ENCODE data around the gene DPYD.

The DPYD gene

DNA sequence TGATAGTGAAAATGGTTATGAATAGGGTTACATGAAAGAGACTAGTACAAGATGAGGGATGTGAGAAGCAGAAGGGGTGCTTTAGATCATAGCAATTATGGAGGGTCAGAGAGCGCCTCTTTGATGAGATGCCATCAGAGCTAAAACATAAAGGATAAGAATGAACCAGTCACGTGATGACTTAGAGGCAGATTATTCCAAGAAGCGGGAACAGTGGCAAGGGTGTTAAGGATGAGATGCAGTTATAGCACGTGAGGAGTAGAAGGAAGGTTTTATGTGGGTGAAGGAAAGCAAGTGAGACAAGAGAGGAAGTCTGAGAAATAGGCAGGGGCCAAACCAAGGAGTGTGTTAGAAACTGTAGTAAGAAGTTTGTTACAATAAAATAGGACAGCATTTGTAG is 360.1 kb downstream of the DPYD start:
- in situ Hi-C loops (cut with MboI; ENCODE audit: low sequenced_read_pairs): no loop called here

DNA sequence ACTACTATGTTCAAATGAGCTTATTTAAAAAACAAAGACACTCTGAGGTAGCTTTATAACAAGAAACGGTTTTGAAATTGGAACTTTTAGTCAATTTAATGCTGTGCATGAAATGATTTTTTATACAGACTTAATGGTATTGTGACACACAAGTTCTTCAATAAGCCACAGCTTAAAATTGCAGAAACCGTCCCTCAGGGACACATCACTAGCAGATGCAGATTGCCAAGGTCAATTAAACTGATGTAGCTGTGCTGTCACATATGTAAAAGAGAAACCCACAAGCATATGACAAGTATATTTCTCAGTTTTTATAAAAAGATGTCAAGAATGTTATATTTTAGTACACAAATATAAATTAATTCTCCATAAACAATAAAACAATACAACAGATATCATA is 366.9 kb downstream of the DPYD start:
- in situ Hi-C loops (cut with MboI; ENCODE audit: low sequenced_read_pairs): no loop called here

DNA sequence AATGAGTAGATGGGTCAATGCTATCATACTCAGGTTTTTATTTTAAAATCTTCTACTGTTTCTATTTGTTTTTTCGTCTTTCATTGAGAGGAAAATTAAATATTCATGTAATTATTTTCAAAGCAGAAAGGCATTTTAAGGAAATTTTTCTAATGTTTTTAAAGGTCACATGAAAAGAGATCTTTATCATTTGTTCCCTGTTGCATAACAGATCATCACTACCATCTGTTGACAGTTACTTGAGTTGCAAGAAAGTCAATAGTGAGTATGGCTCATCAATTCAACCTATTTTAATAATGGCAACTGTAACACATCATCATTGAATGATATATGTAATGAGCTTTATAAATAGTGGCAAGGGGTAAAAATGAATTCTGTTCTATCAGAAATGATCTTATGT is 369.7 kb downstream of the DPYD start:
- in situ Hi-C loops (cut with MboI; ENCODE audit: low sequenced_read_pairs): no loop called here

DNA sequence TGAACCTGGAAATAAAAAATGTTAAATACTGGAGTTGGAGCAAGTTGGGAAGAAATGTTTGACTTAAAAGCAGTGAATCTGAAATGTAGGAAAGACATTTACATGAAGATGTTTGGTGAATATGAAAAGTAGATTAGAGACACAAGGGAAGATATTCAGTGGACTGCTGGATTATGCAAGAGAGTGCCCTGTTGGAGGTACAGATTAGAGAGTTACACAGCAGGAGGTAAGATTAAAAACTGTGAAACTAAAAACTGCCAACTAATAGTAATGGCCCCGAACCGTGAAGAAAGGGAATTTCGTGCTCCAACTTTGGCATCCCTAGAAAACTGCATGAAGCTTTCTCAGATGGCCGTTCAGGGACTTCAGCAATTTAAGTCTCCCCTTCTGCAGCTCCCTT is 375.4 kb downstream of the DPYD start:
- in situ Hi-C loops (cut with MboI; ENCODE audit: low sequenced_read_pairs): no loop called here

DNA sequence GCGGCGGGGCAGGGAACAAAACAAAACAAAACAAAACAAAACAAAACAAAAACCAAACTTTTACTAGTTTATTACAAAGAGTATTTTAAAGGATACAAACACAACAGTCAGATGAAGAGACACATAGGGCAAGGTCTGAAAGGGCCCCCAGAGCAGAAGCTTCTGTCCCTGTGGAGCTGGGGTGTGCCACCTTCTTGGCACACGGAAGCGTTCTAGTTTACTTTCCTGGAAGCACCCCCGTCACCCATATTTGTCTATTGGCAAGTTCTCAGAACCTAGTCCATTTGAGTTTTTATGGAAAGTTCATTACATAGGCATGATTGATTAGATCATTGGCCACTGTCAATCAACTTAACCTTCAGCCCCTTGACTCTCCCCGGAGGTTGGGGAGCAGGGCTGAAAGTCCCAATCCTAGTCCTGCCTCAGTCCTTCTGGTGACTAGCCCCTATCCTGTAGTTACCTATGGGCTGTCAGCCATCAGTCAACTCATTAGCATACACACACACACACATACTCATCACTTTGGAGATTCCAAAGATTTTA is 380.4 kb downstream of the DPYD start:
- in situ Hi-C loops (cut with MboI; ENCODE audit: low sequenced_read_pairs): no loop called here

DNA sequence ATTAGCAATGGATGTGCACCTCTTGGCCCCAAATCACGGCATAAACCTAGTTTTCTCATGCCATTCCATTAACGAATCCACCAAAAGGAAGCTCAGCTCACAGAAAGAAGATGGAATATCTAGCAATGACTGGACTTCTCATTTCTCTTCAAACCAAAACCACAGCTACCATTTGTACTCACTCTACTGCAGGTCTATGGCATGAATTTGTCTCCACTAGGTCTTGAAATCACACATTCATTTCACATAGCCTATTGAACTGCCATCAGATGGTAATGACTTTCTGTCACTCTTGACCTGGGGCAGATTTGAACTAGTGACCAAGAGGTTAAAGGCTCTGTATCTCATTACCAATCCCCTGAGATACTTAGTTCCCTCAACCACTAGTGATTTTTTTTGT is 382.7 kb downstream of the DPYD start:
- in situ Hi-C loops (cut with MboI; ENCODE audit: low sequenced_read_pairs): no loop called here

DNA sequence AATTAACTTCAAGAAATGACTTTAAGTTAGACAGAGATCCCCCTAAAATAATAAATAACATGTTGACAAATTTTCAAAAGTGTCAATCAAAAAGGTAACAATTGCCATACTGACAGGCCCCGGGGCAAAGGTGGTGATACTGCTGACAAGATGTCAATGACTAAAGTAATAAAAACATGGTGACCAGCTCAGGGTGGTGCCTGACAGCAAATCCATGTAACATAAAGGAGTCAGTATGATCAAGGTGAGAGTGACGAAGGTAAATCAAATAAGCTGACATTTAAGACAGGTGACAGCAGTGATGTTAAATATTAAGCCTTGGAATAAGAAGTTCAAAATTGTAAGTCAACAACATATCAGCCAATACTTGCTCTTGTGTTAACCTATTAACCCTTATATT is 387.5 kb downstream of the DPYD start:
- in situ Hi-C loops (cut with MboI; ENCODE audit: low sequenced_read_pairs): no loop called here

DNA sequence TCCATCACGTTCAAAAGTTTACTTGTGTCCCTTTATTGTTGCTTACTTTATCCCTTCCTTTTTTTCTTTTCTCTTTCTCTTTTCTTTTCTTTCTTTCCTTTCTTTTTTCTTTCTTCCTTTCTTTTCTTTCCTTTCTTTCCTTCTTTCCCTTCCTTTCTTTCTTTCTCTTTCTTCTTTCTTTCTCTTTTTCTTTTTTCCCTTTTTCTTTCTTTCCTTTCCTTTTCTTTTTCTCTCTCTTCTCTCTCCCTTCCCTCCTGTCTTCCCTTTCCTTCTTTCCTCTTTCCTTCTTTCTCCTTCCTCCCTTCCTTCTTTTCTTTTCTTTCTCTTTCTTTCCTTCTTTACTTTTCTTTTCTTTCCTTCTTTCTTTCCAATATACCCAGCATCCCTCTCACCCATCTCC is 391.2 kb downstream of the DPYD start:
- in situ Hi-C loops (cut with MboI; ENCODE audit: low sequenced_read_pairs): no loop called here

DNA sequence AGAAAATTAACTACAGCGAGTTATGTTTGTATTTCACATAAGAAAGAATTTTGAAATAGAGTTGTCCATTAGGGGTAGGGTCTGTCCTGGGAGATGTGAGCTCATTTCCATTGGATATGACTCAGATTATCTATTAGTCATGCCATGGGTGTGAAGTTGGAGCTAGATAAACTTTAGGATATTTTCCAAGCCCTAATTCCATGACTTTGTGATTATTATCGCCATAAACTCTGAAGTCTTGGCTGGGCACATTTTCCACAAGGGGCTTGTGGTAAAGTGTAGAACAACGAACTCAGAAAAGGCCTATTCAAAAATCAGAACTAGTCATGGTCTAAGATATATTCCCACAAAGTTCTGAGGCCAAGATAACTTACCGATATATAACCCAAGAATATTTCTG is 396.6 kb downstream of the DPYD start:
- in situ Hi-C loops (cut with MboI; ENCODE audit: low sequenced_read_pairs): no loop called here

DNA sequence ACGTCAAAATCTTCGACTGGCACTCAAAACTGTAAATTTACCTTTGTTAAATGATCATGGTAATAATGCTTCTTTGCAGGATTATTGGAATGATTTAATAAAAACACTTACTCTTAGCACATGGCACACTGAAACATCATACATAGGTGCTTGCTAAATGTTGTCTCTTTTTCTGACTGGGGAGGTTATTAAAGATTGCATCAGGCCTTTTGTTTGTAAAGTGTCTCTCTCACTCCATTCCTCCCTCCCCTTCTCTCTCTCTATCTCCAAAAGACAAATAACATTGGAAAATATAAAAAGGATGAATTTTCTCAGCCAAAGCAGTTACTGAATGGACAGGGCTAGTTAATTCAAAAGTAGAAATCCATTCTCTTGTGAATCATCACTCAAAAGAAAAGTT is 404.2 kb downstream of the DPYD start:
- in situ Hi-C loops (cut with MboI; ENCODE audit: low sequenced_read_pairs): no loop called here

DNA sequence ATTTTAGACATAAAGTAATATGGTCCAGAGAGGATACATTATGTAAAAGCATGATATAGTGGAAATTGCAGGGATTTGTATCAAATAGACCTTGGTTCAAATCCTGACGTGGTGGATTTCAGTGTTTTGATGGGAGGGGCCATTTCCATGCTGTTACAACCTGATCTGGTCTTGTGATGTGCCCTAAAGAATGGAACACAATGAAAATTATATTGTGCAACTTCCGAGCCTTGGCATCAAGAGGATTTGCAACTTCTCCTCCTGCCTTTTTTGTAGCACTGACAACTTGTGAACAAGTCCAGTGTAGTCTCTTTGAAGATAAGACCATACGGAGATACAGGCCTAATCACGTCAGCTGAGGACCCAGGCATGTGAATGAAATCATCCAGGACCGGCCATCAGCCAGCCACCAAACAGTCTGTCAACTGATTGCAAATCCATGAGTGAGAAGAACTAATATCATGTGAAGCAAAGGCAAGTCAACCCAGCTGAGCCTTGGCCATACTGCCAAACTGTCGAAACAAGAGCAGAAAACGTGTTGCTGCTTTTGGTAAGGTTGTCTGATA is 412.1 kb downstream of the DPYD start:
- in situ Hi-C loops (cut with MboI; ENCODE audit: low sequenced_read_pairs): no loop called here

DNA sequence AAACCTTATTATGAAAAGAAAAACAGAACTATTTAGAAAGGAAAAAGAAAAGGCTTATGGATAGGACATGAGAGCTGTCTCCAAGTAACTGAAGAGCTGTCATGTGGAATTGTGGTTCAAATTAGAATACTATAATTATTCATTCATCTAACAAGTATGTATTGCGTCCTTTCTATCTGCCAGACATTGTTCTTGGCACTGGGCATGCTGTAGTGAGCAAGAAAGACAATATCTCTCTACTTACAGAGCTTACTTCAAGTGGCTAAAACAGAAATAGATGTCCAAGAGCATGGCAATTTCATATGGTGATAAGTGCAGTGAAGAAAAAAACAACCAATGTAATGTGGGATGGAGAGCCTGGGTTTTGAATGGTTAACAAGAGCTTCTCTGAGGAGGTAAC is 413.0 kb downstream of the DPYD start:
- in situ Hi-C loops (cut with MboI; ENCODE audit: low sequenced_read_pairs): no loop called here

DNA sequence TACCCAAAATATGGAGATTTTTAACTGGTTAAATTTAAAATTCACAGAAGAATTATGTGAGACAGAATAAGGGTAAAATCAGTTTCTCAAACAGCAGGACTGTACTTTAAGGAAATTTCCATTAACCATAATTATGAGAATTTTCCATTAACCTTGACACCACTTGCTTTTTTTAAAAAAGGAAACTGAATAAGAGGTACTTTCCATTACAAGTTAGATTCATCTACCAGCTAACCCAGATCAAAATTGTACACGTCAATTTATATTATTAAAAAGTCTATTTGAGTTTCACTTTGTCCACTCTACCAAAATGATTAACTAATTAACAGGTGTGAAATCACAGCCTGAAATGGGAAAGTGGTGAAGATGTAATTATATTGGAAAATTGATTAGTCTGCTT is 414.5 kb downstream of the DPYD start:
- in situ Hi-C loops (cut with MboI; ENCODE audit: low sequenced_read_pairs): no loop called here

DNA sequence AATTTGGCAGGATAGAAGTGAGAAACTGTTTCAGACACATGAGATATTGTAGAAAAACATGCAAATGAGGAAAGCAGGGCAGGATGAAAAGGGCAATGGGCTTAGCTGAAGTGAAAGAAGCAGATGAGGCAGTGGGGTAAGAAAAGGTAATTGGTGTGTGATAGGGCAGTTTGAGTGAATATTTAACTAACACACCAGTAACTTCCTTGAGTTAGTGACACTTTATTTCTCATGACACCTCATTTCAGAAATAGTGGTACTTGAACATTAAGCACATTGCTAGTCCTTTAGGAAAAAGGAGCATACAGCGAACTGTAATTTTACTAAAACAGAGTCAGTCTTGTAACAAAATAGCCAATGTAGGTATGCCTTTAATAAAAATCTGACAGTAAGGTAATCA is 415.0 kb downstream of the DPYD start:
- in situ Hi-C loops (cut with MboI; ENCODE audit: low sequenced_read_pairs): no loop called here

DNA sequence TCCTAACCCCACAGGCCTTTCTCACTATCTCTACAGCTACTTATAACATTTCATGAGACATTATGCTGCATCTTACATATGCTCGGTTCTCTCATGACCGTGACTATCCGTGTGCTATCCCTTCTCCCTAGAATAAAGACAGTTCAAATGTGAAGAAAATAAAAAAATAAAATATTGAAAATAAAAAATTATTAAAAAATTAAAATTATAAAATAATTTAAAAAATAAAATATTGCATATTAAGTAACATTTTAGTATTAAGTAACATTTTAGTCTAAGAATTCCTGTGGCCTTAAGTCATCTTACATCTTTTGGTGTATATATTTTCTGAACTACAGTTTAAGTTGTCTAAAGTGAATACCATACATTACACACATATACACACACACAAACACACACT is 415.5 kb downstream of the DPYD start:
- in situ Hi-C loops (cut with MboI; ENCODE audit: low sequenced_read_pairs): no loop called here

DNA sequence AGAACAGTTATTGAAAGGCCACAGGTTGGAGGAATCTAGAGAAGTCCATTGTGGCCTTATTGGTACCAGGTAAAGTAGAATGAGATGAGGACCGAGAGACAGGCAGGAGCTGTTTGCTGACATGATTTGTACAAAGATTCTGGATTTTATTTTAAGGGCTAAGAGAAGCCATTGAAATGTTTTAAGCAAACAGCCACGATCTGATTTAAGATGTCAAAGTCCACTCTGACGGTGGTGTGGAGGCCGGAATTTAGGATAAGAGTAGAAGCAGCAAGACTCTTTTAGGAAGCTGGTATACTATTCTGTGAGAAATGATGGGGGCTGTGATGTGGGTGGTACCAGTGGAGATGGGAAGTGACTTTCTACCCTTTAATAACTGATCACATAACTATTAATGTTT is 418.5 kb downstream of the DPYD start:
- in situ Hi-C loops (cut with MboI; ENCODE audit: low sequenced_read_pairs): no loop called here

DNA sequence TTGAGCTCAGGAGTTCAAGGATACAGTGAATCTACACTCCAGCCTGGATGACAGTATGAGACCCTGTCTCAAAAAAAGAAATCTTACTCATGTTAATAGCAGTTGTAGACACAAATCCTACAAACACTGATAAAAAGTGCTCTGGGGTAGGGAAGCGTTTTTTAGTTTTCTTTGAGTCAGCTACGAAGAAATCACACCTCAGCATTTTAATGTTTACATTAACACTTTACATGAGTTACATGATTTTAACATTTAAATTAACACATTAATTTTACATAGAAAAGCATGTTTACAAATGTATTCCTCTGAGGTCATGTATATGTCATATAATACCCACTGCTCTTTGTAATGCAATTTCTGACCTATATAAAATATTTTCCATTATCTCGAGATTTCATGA is 419.2 kb downstream of the DPYD start:
- in situ Hi-C loops (cut with MboI; ENCODE audit: low sequenced_read_pairs): no loop called here

DNA sequence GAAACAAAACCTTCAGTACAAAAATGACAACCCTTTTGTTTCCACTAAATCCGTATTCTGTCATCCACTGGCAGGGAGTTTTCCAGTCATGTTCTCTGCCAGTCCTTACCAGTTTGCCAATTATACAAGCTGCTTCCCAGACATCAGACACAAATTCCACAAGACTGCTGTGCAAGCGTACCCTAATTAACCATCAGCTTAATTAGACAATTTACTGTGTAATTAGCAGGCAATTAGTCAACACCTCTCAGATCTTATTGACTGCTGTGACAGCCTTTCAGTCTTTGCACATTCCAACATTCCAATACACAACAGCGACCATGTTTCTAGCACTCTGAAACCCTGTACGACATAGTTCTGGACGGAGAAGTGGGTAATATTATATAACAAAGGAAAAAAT is 420.1 kb downstream of the DPYD start:
- in situ Hi-C loops (cut with MboI; ENCODE audit: low sequenced_read_pairs): no loop called here

DNA sequence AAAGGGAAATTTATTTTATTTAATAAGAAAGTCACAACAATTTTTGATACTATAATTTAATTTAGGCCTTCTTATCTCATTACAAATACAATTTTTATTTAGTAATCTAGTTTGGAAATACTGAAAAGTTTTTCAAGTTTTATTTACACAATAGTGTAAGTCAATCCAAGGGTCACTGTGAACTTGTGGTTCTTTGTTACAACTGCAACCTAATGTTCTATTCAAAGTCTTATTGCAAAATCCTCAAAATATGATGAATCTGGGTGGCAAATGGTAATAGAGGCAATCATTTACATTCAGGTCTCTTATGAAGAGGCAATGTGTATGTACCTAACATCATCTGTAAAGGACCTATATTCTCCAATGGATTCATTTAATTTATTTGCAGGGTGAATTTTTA is 421.2 kb downstream of the DPYD start:
- in situ Hi-C loops (cut with MboI; ENCODE audit: low sequenced_read_pairs): no loop called here

DNA sequence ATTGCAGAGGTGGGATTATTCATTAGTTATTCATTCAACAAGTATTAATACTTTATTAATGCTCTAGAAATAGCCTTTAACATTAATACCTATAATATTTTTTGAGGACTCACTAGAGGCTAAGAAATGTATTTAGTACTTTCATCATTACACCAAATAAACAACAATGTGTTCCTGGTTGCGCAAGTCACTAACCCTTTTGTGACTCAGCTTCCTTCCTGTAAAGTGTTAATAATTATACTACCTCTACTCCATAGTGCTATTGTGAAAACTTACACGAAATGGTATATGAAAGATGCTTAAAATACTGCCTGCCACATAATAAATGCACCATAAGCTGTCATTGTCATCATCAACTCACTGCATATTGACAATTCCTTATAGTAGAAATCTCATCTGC is 431.0 kb downstream of the DPYD start:
- in situ Hi-C loops (cut with MboI; ENCODE audit: low sequenced_read_pairs): no loop called here

DNA sequence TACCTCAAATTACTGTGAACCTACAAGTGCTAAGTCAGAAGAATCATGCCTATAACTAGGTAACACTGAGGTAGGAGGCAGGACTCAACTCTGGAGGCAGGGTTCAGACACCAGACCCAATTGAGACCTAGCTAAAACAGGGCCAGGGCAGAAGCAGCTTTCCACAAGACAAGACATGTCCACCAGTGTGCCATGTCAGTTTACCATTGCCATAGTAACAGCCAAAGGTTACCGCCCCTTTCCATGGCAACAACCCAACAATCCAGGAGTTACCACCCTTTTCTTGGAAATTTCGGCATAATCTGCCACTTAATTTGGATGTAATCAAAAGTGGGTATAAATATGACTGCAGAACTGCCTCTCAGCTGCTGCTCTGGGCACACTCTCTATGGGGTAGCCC is 432.3 kb downstream of the DPYD start:
- in situ Hi-C loops (cut with MboI; ENCODE audit: low sequenced_read_pairs): no loop called here

DNA sequence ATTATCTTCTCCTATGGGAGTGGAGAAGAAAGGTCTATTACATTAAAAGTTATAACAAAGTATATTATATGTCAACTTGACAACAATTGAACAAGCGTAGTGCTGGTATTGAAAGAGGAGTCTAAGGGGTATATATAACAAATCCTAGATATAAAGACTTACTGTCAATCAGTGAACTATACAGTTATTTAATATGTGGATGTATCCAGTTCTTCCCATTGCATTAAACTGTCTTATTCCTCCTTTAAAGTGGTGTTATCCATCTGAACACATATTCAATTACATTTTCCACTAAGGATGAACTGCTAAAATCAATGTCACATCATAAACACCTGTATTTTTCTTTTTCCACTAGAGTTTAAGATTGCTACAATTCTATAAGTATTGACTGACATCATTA is 438.8 kb downstream of the DPYD start:
- in situ Hi-C loops (cut with MboI; ENCODE audit: low sequenced_read_pairs): no loop called here

DNA sequence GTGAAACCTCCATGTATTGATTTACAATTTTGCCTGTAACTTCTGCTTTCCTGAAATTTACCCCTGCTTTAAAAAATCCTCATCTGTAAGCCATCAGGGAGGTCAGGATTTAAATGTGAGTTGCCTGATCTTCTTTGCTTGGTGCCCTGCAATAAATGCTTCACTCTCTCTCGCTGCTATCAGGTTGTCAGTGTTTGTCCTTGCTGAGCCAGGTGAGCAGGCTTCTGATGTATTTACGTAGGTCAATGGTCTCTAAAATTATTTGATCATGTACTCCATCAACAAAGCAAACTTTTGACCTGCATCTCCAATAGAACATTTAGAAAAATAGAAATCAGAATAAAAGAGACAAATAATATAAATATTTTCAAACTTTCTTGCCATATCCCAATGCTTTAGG is 453.4 kb downstream of the DPYD start:
- in situ Hi-C loops (cut with MboI; ENCODE audit: low sequenced_read_pairs): no loop called here

DNA sequence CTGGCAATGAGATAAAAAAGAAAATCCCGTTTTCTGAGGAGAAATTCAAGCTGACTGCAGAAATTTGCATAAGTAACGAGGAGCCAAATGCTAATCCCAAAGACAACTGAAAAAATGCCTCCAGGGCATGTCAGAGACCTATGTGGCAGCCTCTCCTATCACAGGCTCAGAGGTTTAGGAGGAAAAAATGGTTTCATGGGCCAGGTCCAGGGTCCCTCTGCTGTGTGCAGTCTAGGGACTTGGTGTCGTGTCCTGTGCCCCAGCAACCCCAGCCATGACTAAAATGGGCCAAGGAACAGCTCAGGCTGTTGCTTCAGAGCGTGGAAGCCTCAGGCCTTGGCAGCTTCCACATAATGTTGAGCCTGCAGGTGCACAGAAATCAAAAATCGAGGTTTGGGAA is 456.5 kb downstream of the DPYD start:
- in situ Hi-C loops (cut with MboI; ENCODE audit: low sequenced_read_pairs): no loop called here

Measured in HL-60/S4 treated with phorbol 12-myristate 13-acetate at 8.2 ng/mL for 4 days and 3 days (cell line).